NT2/D1 (cell line): ENCODE data around the gene MIXL1.

Experiments
- SUZ12 ChIP-seq: IDR thresholded peaks from 2 replicates; pipeline ENCODE4 v1.6.1; 2011; ENCODE audit not compliant: insufficient read length, insufficient read depth; ENCODE audit errors: extremely low read depth
- YY1 ChIP-seq: IDR thresholded peaks from 2 replicates; pipeline ENCODE4 v1.6.1; 2011; ENCODE audit not compliant: insufficient read length, insufficient read depth
- ZNF274 ChIP-seq: IDR thresholded peaks from 2 replicates; pipeline ENCODE4 v1.6.1; 2011; ENCODE audit warnings: mild to moderate bottlenecking, low read depth, low read length

DNA sequence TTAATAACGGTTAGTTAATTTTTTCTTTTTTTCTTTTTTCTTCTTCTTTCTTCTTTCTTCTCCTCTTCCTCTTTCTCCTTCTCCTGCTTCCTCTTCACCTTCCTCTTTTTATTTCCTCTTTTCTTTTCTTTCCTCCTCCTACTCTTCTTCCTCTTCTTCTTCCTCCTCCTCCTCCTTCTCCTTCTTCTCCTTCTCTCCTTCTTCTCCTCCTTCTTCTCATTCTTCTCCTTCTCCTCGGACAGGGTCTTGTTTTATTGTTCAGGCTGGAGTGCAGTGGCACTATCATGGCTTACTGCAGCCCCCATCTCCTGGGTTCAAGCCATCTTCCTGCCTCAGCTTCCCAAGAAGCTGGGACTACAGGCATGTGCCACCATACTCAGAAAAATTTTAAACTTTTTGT is 23.5 kb upstream of the MIXL1 start:
- TF ChIP-seq SUZ12: no peak
- no peak for TF ChIP-seq ZNF274
- TF ChIP-seq YY1: no peak
